ENCODE data around the gene OLFML2A. TPM values are rescaled to one million over a fixed set of nuclear protein-coding genes. Genes with fewer than 3 reads are reported as not detected.

OLFML2A gene
- polyA plus RNA-seq, 2 of the 4 experiments (the other 2 are of a cell fraction) = 8.2 to 14.5 TPM

- Histone ChIP-seq H3K27ac (no peak overlapping the region), H3K4me3 (no peak overlapping the region), H3K9me3 (no peaks in the 10 kb centered on the region), H3K4me1 (peaks cover 7% of the 10 kb centered on the region), H3K4me2 (no peak overlapping the region)
- FAIRE-seq (no peak), ATAC-seq (no peak), DNase-seq (ENCODE audit: low read depth in 1 of 2, low spot score in 1 of 2) (no peak)
- ChIA-PET CTCF (interaction anchor here (37.7 to 40.0 kb wide), 2 partner anchors 11 to 60 kb away, joined by 785 to 2512 read pairs; partner anchors contain the start of genes ARPC5L, NR6A1, OLFML2A and RPL35), POLR2A (no interaction called here)
- TF ChIP-seq ATOH8 (CRISPR knock-in tag; IDR thresholded peaks at IDR 0.05; ENCODE audit: low read depth) = no peak
- no peak for TF ChIP-seq CEBPB (IDR thresholded peaks at IDR 0.05)
- TF ChIP-seq PBX3 (IDR thresholded peaks at IDR 0.05) = no peak
- TF ChIP-seq EHF (CRISPR knock-in tag; IDR thresholded peaks at IDR 0.05) = no peak
- TF ChIP-seq TFCP2L1 (CRISPR knock-in tag; IDR thresholded peaks at IDR 0.05) = no peak
- no peak for TF ChIP-seq HOXA7 (CRISPR knock-in tag; IDR thresholded peaks at IDR 0.05)
- TF ChIP-seq RAD21 (conservative IDR thresholded peaks at IDR 0.05 in 1 of 2, IDR thresholded peaks at IDR 0.05 in 1 of 2) = no peak
- TF ChIP-seq KDM1A (IDR thresholded peaks at IDR 0.05; ENCODE audit: low read depth) = no peak
- no peak for TF ChIP-seq ZNF302 (CRISPR knock-in tag; IDR thresholded peaks at IDR 0.05)
- no peak for TF ChIP-seq ZSCAN20 (CRISPR knock-in tag; IDR thresholded peaks at IDR 0.05)
- 95% methylated on average over 20 of the region's 20 CpGs for WGBS (ENCODE audit: missing lambda C conversion rate)
Observed at GRCh38 chr9:124786881-124787573, 10.1 kb downstream of the OLFML2A start.

GRCh38 chr9:124788542-124789217 lies 11.7 kb downstream of the OLFML2A start:
- FAIRE-seq (no peak), ATAC-seq (no peak), DNase-seq (ENCODE audit: low read depth in 1 of 2, low spot score in 1 of 2) (no peak)
- 0 out of 3 replicates have a peak, but pooled peaks cover 3% of the 10 kb centered on the region for H3K4me1 ChIP-seq
- ChIA-PET CTCF (interaction anchor here (0.6 to 40.0 kb wide), 6 partner anchors 8 to 275 kb away, joined by 3 to 2512 read pairs (median 8); partner anchors contain the start of genes ARPC5L, NR6A1, OLFML2A and RPL35), POLR2A (no interaction called here)
- H3K27ac ChIP-seq = no peak overlapping the region
- no peak overlapping the region for H3K4me2 ChIP-seq
- 88% methylated on average over 3 of the region's 3 CpGs for WGBS (ENCODE audit: missing lambda C conversion rate)
- no peaks in the 10 kb centered on the region for H3K9me3 ChIP-seq
- H3K4me3 ChIP-seq = no peak overlapping the region
- no peak for TF ChIP-seq REST (IDR thresholded peaks at IDR 0.05)
- TF ChIP-seq FOSL2 (IDR thresholded peaks at IDR 0.05) = no peak
- TF ChIP-seq FOSL2 (CRISPR knock-in tag; IDR thresholded peaks at IDR 0.05) = no peak
- TF ChIP-seq CTCF (IDR thresholded peaks at IDR 0.05) = no peak
- no peak for TF ChIP-seq SMC3 (IDR thresholded peaks at IDR 0.05)
- TF ChIP-seq FOXS1 (CRISPR knock-in tag; IDR thresholded peaks at IDR 0.05) = no peak
- no peak for TF ChIP-seq MAZ (IDR thresholded peaks at IDR 0.05; ENCODE audit: borderline replicate concordance, low read depth, low read length)
- TF ChIP-seq HDAC2 (IDR thresholded peaks at IDR 0.05) = no peak
- no peak for TF ChIP-seq RCOR1 (IDR thresholded peaks at IDR 0.05; ENCODE audit: low read depth, low read length)
- no peak for TF ChIP-seq PHF8 (IDR thresholded peaks at IDR 0.05; ENCODE audit: borderline replicate concordance, low read depth)
- no peak for TF ChIP-seq ESRRA (IDR thresholded peaks at IDR 0.05; ENCODE audit: borderline replicate concordance, low read length)
- TF ChIP-seq HOXB13 (CRISPR knock-in tag; IDR thresholded peaks at IDR 0.05; ENCODE audit: low read depth) = no peak
- TF ChIP-seq ELK1 (IDR thresholded peaks at IDR 0.05; ENCODE audit: low read depth, low read length) = no peak
- no peak for TF ChIP-seq RARB (CRISPR knock-in tag; IDR thresholded peaks at IDR 0.05)
- TF ChIP-seq HMGXB4 (CRISPR knock-in tag; IDR thresholded peaks at IDR 0.05; ENCODE audit: borderline replicate concordance) = no peak
- TF ChIP-seq TFCP2L1 (CRISPR knock-in tag; IDR thresholded peaks at IDR 0.05) = no peak

Data from A549 (cell line).